ENCODE data around the gene TUBGCP6.
"Not testable (repeated sequence)": the region's sequence is repeated elsewhere in the genome, so short reads cannot be mapped to it uniquely, and the experiment has no call there.

Gene TUBGCP6

GRCh38 chr22:50278956-50279619 lies 34.3 kb upstream of the TUBGCP6 start:
- DNase-seq (ENCODE audit: low spot score), result no peak

- no peak for DNase-seq (ENCODE audit: low spot score)
Measured at GRCh38 chr22:50278461-50278860, 33.6 kb upstream of the TUBGCP6 start.

- no peak for DNase-seq (ENCODE audit: low spot score)
Measured at GRCh38 chr22:50277761-50278160, 32.9 kb upstream of the TUBGCP6 start.

- no peak for DNase-seq (ENCODE audit: low spot score)
Measured at GRCh38 chr22:50276143-50276542, 31.3 kb upstream of the TUBGCP6 start.

GRCh38 chr22:50275181-50276055 lies 30.6 kb upstream of the TUBGCP6 start:
- DNase-seq (ENCODE audit: low spot score), result no peak

GRCh38 chr22:50274771-50275170 lies 29.9 kb upstream of the TUBGCP6 start:
- DNase-seq (ENCODE audit: low spot score), result no peak

- DNase-seq (ENCODE audit: low spot score), result no peak
Measured at GRCh38 chr22:50274311-50274710, 29.5 kb upstream of the TUBGCP6 start.

GRCh38 chr22:50273781-50274180 lies 29.0 kb upstream of the TUBGCP6 start:
- DNase-seq (ENCODE audit: low spot score), result not testable (repeated sequence)

- DNase-seq (ENCODE audit: low spot score), result not testable (repeated sequence)
Measured at GRCh38 chr22:50273352-50273751, 28.5 kb upstream of the TUBGCP6 start.

- no peak for DNase-seq (ENCODE audit: low spot score)
Measured at GRCh38 chr22:50272044-50272802, 27.4 kb upstream of the TUBGCP6 start.

- DNase-seq (ENCODE audit: low spot score), result no peak
Measured at GRCh38 chr22:50271519-50271970, 26.7 kb upstream of the TUBGCP6 start.

GRCh38 chr22:50270666-50271394 lies 26.0 kb upstream of the TUBGCP6 start:
- DNase-seq (ENCODE audit: low spot score), result peak; percentile 84

GRCh38 chr22:50269970-50270665 lies 25.3 kb upstream of the TUBGCP6 start, which contains the start of gene MAPK11:
Gene MAPK11, minus strand, starts transcription at chr22:50270380. Its CDS starts 88 bp downstream, at chr22:50270292.
- DNase-seq (ENCODE audit: low spot score), result no peak

GRCh38 chr22:50269573-50269969 lies 24.7 kb upstream of the TUBGCP6 start:
- no peak for DNase-seq (ENCODE audit: low spot score)

- DNase-seq (ENCODE audit: low spot score), result no peak
Measured at GRCh38 chr22:50268655-50269113, 23.9 kb upstream of the TUBGCP6 start.

- peak; percentile 82 for DNase-seq (ENCODE audit: low spot score)
Measured at GRCh38 chr22:50267591-50268390, 23.0 kb upstream of the TUBGCP6 start.

- DNase-seq (ENCODE audit: low spot score), result no peak
Measured at GRCh38 chr22:50266994-50267393, 22.2 kb upstream of the TUBGCP6 start.

- no peak for DNase-seq (ENCODE audit: low spot score)
Measured at GRCh38 chr22:50264946-50265669, 20.3 kb upstream of the TUBGCP6 start.

- DNase-seq (ENCODE audit: low spot score), result no peak
Measured at GRCh38 chr22:50264104-50264745, 19.4 kb upstream of the TUBGCP6 start.
